C4-2B (cell line): ENCODE data around the gene TUFM.

Experiments used
- CTCF ChIP-seq: fragments of 450-650 bp; conservative IDR thresholded peaks from 2 replicates; pipeline ENCODE4 v1.5.1; 2017; ENCODE audit warnings: mild to moderate bottlenecking
- ZFX ChIP-seq: fragments of 450-650 bp; IDR thresholded peaks from 2 replicates; pipeline ENCODE4 v1.6.1; 2017

- TF ChIP-seq CTCF, result no peak
- TF ChIP-seq ZFX, result no peak
These were observed 1.8 kb downstream of the TUFM start for GRCh38 chr16:28844226-28844885.
